GM12878 (cell line): Measurements from ENCODE around the gene TMEM163.

Experiments
- BCL11A ChIP-seq: IDR thresholded peaks from 2 replicates; pipeline ENCODE4 v1.6.1; 2011; ENCODE audit warnings: low read depth, low read length
- BRCA1 ChIP-seq: IDR thresholded peaks from 2 replicates; pipeline ENCODE4 v1.6.1; 2011; ENCODE audit warnings: low read depth, low read length, improper control_type of control experiment
- CTCF ChIP-seq, 3 experiments: IDR thresholded peaks in 2 of 3; conservative IDR thresholded peaks in 1 of 3; 2 replicates each; pipeline ENCODE4 v1.5.1; 2011; ENCODE audit warnings: low read depth in 3 of 3, low read length in 3 of 3, mild to moderate bottlenecking in 3 of 3, control low read depth in 2 of 3, moderate library complexity in 2 of 3, inconsistent platforms in 1 of 3, mixed read lengths in 1 of 3; ENCODE audit not compliant: control insufficient read depth in 2 of 3, insufficient read depth in 1 of 3; ENCODE audit errors: extremely low read depth in 1 of 3
- NR2C1 ChIP-seq: fragments of 450-650 bp; IDR thresholded peaks from 2 replicates; pipeline ENCODE4 v1.6.1; 2017; ENCODE audit warnings: antibody characterized with exemption, mild to moderate bottlenecking, moderate library complexity
- POLR2A ChIP-seq: IDR thresholded peaks from 2 replicates; pipeline ENCODE4 v1.6.1; 2011; ENCODE audit warnings: low read depth, mild to moderate bottlenecking, low read length
- REST ChIP-seq: IDR thresholded peaks from 2 replicates; pipeline ENCODE4 v1.6.1; 2012; ENCODE audit warnings: mild to moderate bottlenecking, low read depth, low read length
- SIN3A ChIP-seq: IDR thresholded peaks from 2 replicates; pipeline ENCODE4 v1.6.1; 2012; ENCODE audit warnings: low read depth, low read length, improper control_type of control experiment
- SRF ChIP-seq, 2 experiments: IDR thresholded peaks; 2 replicates each; pipeline ENCODE4 v1.6.1; 2011; ENCODE audit warnings: low read depth in 2 of 2, low read length in 2 of 2, mild to moderate bottlenecking in 1 of 2, moderate library complexity in 1 of 2
- SUZ12 ChIP-seq: fragments of 200-600 bp; sonication (generic); IDR thresholded peaks from one replicate; pipeline ENCODE4 v1.6.1; 2018; ENCODE audit warnings: antibody characterized with exemption, mild to moderate bottlenecking; ENCODE audit not compliant: unreplicated experiment
- TARDBP ChIP-seq: IDR thresholded peaks from 2 replicates; pipeline ENCODE4 v1.6.1; 2016; ENCODE audit warnings: borderline replicate concordance
- USF2 ChIP-seq: IDR thresholded peaks from 2 replicates; pipeline ENCODE4 v1.6.1; 2011; ENCODE audit warnings: low read depth, low read length, improper control_type of control experiment, borderline replicate concordance
- ZBTB40 ChIP-seq: fragments of 450-650 bp; IDR thresholded peaks from 2 replicates; pipeline ENCODE4 v1.6.1; 2016; ENCODE audit warnings: mild to moderate bottlenecking, moderate library complexity, borderline replicate concordance
- ZNF592 ChIP-seq: fragments of 450-650 bp; IDR thresholded peaks from 2 replicates; pipeline ENCODE4 v1.6.1; 2017; ENCODE audit warnings: mild to moderate bottlenecking, moderate library complexity

GRCh38 chr2:134445985-134446382 lies 272.8 kb downstream of the TMEM163 start:
- no peak for TF ChIP-seq CTCF (IDR thresholded peaks at IDR 0.05 in 2 of 3, conservative IDR thresholded peaks at IDR 0.05 in 1 of 3; ENCODE audit: control insufficient read depth in 2 of 3, extremely low read depth in 1 of 3, insufficient read depth in 1 of 3, low read depth in 3 of 3, low read length in 3 of 3)
- TF ChIP-seq TARDBP = no peak
- no peak for TF ChIP-seq POLR2A
- no peak for TF ChIP-seq USF2
- TF ChIP-seq ZBTB40 = no peak
- no peak for TF ChIP-seq NR2C1
- TF ChIP-seq ZNF592 = no peak
- no peak for TF ChIP-seq BRCA1
- no peak for TF ChIP-seq REST
- no peak for TF ChIP-seq SIN3A
- no peak for TF ChIP-seq SUZ12
- no peak for TF ChIP-seq SRF (IDR thresholded peaks at IDR 0.05; ENCODE audit: low read depth in 2 of 2, low read length in 2 of 2)
- no peak for TF ChIP-seq BCL11A
